H1 (cell line): Measurements from ENCODE around the gene GPX4. TPM values are rescaled to one million over a fixed set of nuclear protein-coding genes. Genes with fewer than 3 reads are reported as not detected.

Source experiments
- CTCF ChIA-PET: fragments of 300-600 bp; sonication (Branson Sonifier 250); formaldehyde crosslinking; loops from one replicate; lab custom pipeline; 2021; ENCODE audit not compliant: partially characterized antibody; lab: Charles Lee
- POLR2A ChIA-PET: fragments of 300-600 bp; sonication (Branson Sonifier 250); formaldehyde crosslinking; loops from one replicate; lab custom pipeline; 2021; ENCODE audit warnings: inconsistent platforms; ENCODE audit not compliant: partially characterized antibody; lab: Charles Lee
- DNase-seq, 2 experiments: peaks; one replicate each; pipeline versions ENCODE4 v3.0.0 to v3.0.0-alpha.2; 2010 to 2022; ENCODE audit warnings: low spot score in 2 of 2, low read depth in 1 of 2, mixed read lengths in 1 of 2
- FAIRE-seq: peaks from 2 replicates; lab custom pipeline; 2011; peaks lifted over from hg19 to GRCh38; lab: Jason Lieb, UNC
- H2AFZ ChIP-seq: 2 replicates; pipeline ENCODE4 v1.8.1; 2012; ENCODE audit warnings: low read length, inconsistent platforms
- H2AK5ac ChIP-seq: 2 replicates; pipeline ENCODE4 v1.6.1; 2013; ENCODE audit warnings: low read depth, low read length
- H2BK120ac ChIP-seq: replicated peaks from 2 replicates; pipeline ENCODE3; 2013; ENCODE audit warnings: low read depth, low read length, inconsistent platforms
- H2BK12ac ChIP-seq: 2 replicates; pipeline ENCODE4 v1.6.1; 2013; ENCODE audit warnings: low read depth, low read length
- H2BK15ac ChIP-seq: 2 replicates; pipeline ENCODE4 v1.6.1; 2013; ENCODE audit warnings: low read length
- H2BK20ac ChIP-seq: 2 replicates; pipeline ENCODE4 v1.6.1; 2013; ENCODE audit warnings: low read length
- H2BK5ac ChIP-seq: 2 replicates; pipeline ENCODE4 v1.6.1; 2013; ENCODE audit warnings: low read depth, low read length
- H3K14ac ChIP-seq: 2 replicates; pipeline ENCODE4 v1.6.1; 2013; ENCODE audit warnings: inconsistent platforms; ENCODE audit not compliant: insufficient read length
- H3K18ac ChIP-seq: 2 replicates; pipeline ENCODE4 v1.6.1; 2013; ENCODE audit warnings: low read length; ENCODE audit errors: extremely low read depth
- H3K23ac ChIP-seq: 2 replicates; pipeline ENCODE4 v1.6.1; 2013; ENCODE audit warnings: inconsistent platforms; ENCODE audit not compliant: insufficient read length
- H3K23me2 ChIP-seq: 2 replicates; pipeline ENCODE4 v1.6.1; 2013; ENCODE audit warnings: low read depth, low read length
- H3K27ac ChIP-seq: 2 replicates; pipeline ENCODE4 v1.6.1; 2011; ENCODE audit warnings: low read depth, low read length, inconsistent platforms
- H3K27me3 ChIP-seq, 4 experiments: replicated peaks in 1 of 4; 1 replicate in 1 of 4; 2 replicates in 3 of 4; pipeline versions ENCODE4 v1.6.1 to v1.8.1; 2011 to 2013; ENCODE audit warnings: low read length in 3 of 4, mild to moderate bottlenecking in 3 of 4, inconsistent platforms in 2 of 4, mixed read lengths in 2 of 4, moderate library complexity in 1 of 4; ENCODE audit not compliant: control insufficient read depth in 3 of 4, insufficient read depth in 3 of 4; ENCODE audit errors: extremely low read depth in 1 of 4
- H3K36me3 ChIP-seq, 4 experiments: 2 replicates each; pipeline versions ENCODE4 v1.6.1 to v1.8.1; 2011 to 2013; ENCODE audit warnings: mild to moderate bottlenecking in 4 of 4, low read length in 3 of 4, moderate library complexity in 2 of 4, control low read depth in 1 of 4, inconsistent platforms in 1 of 4; ENCODE audit not compliant: insufficient read depth in 4 of 4, control insufficient read depth in 2 of 4
- H3K4ac ChIP-seq: replicated peaks from 2 replicates; pipeline ENCODE3; 2013; ENCODE audit warnings: low read length, low read depth, mixed read lengths, inconsistent platforms; ENCODE audit not compliant: insufficient read length
- H3K4me1 ChIP-seq, 4 experiments: replicated peaks in 1 of 4; 1 replicate in 1 of 4; 2 replicates in 3 of 4; pipeline versions ENCODE4 v1.6.1 to v1.8.1; 2011 to 2013; ENCODE audit warnings: low read length in 3 of 4, inconsistent platforms in 2 of 4, mixed read lengths in 1 of 4; ENCODE audit not compliant: insufficient read depth in 4 of 4, control insufficient read depth in 3 of 4
- H3K4me2 ChIP-seq, 2 experiments: 2 replicates each; pipeline versions ENCODE4 v1.6.1 to v1.8.1; 2011 to 2013; ENCODE audit warnings: low read depth in 2 of 2, low read length in 2 of 2, control low read depth in 1 of 2, inconsistent platforms in 1 of 2, mild to moderate bottlenecking in 1 of 2; ENCODE audit not compliant: insufficient read depth in 1 of 2
- H3K4me3 ChIP-seq, 4 experiments: fragments of 200-600, 300-600 bp in 1 of 4; sonication (generic), shearing (Covaris generic), sonication (Bioruptor Twin) in 1 of 4; 2 replicates each; pipeline versions ENCODE4 v1.5.1 to v1.8.1; 2011 to 2016; ENCODE audit warnings: low read length in 4 of 4, low read depth in 3 of 4, control low read depth in 2 of 4, inconsistent platforms in 2 of 4, mild to moderate bottlenecking in 2 of 4, mixed read lengths in 1 of 4, moderate library complexity in 1 of 4; ENCODE audit not compliant: insufficient read depth in 2 of 4; ENCODE audit errors: extremely low read depth in 1 of 4
- H3K56ac ChIP-seq: replicated peaks from 2 replicates; pipeline ENCODE3; 2013; ENCODE audit warnings: low read depth, mild to moderate bottlenecking, mixed read lengths, low read length, inconsistent platforms; ENCODE audit not compliant: insufficient read length
- H3K79me1 ChIP-seq: 2 replicates; pipeline ENCODE4 v1.6.1; 2013; ENCODE audit warnings: low read depth, low read length, control low read depth
- H3K79me2 ChIP-seq, 2 experiments: 2 replicates each; pipeline versions ENCODE4 v1.6.1 to v1.8.1; 2012 to 2013; ENCODE audit warnings: low read length in 2 of 2, mild to moderate bottlenecking in 2 of 2, inconsistent platforms in 1 of 2; ENCODE audit not compliant: insufficient read depth in 2 of 2, control insufficient read depth in 1 of 2
- H3K9ac ChIP-seq, 4 experiments: replicated peaks in 1 of 4; 1 replicate in 1 of 4; 2 replicates in 3 of 4; pipeline versions ENCODE4 v1.6.1 to v1.8.1; 2011 to 2013; ENCODE audit warnings: low read depth in 3 of 4, low read length in 3 of 4, control low read depth in 2 of 4, mild to moderate bottlenecking in 2 of 4, moderate library complexity in 2 of 4, inconsistent platforms in 1 of 4; ENCODE audit errors: extremely low read depth in 1 of 4
- H3K9me3 ChIP-seq, 2 experiments: 2 replicates each; pipeline versions ENCODE4 v1.6.1 to v1.8.1; 2012 to 2013; ENCODE audit warnings: mild to moderate bottlenecking in 2 of 2, moderate library complexity in 2 of 2, control low read depth in 1 of 2, inconsistent platforms in 1 of 2, low read depth in 1 of 2, low read length in 1 of 2, mixed read lengths in 1 of 2; ENCODE audit not compliant: insufficient read depth in 2 of 2
- H4K20me1 ChIP-seq, 2 experiments: replicated peaks in 1 of 2; 2 replicates each; pipeline versions ENCODE3 to v1.8.1; 2011 to 2013; ENCODE audit warnings: inconsistent platforms in 2 of 2, low read length in 2 of 2, mild to moderate bottlenecking in 1 of 2; ENCODE audit not compliant: insufficient read depth in 2 of 2, control insufficient read depth in 1 of 2
- H4K5ac ChIP-seq: 2 replicates; pipeline ENCODE4 v1.6.1; 2013; ENCODE audit warnings: low read length, low read depth, mixed read lengths, inconsistent platforms; ENCODE audit not compliant: insufficient read length
- H4K8ac ChIP-seq: 2 replicates; pipeline ENCODE4 v1.8.0; 2013; ENCODE audit warnings: mild to moderate bottlenecking, moderate library complexity, low read length, inconsistent platforms; ENCODE audit not compliant: insufficient read depth; ENCODE audit errors: extremely low read depth
- H4K91ac ChIP-seq: replicated peaks from 2 replicates; pipeline ENCODE3; 2013; ENCODE audit warnings: low read length, mixed read lengths, inconsistent platforms; ENCODE audit not compliant: insufficient read length
- ATF3 ChIP-seq: IDR thresholded peaks from 2 replicates; pipeline ENCODE4 v1.6.1; 2011; ENCODE audit warnings: low read depth, mild to moderate bottlenecking, low read length; ENCODE audit not compliant: insufficient read depth
- CBX8 ChIP-seq: fragments of 300-800, 300-1000 bp; sonication (generic); IDR thresholded peaks from 2 replicates; pipeline ENCODE4 v1.7.1; 2016; ENCODE audit warnings: low read depth, low read length, borderline replicate concordance
- CHD2 ChIP-seq: IDR thresholded peaks from 2 replicates; pipeline ENCODE4 v1.6.1; 2012; ENCODE audit warnings: low read length, improper control_type of control experiment
- EZH2 ChIP-seq: fragments of 200-600 bp; sonication (generic); IDR thresholded peaks from 2 replicates; pipeline ENCODE4 v1.7.1; 2012; ENCODE audit warnings: low read depth, mild to moderate bottlenecking, moderate library complexity, low read length, inconsistent platforms; ENCODE audit not compliant: severe bottlenecking
- JUND ChIP-seq: IDR thresholded peaks from 2 replicates; pipeline ENCODE4 v1.6.1; 2011; ENCODE audit warnings: mild to moderate bottlenecking, improper control_type of control experiment, low read length
- KDM5A ChIP-seq: fragments of 200-600 bp; IDR thresholded peaks from 2 replicates; pipeline ENCODE4 v1.7.1; 2012; ENCODE audit warnings: mild to moderate bottlenecking, low read length, inconsistent platforms, mixed read lengths
- NRF1 ChIP-seq: IDR thresholded peaks from 2 replicates; pipeline ENCODE4 v1.6.1; 2011; ENCODE audit warnings: mild to moderate bottlenecking, low read depth, low read length, improper control_type of control experiment
- RBBP5 ChIP-seq: IDR thresholded peaks from 2 replicates; pipeline ENCODE4 v1.7.1; 2012; ENCODE audit warnings: low read depth, mild to moderate bottlenecking, inconsistent platforms, low read length, moderate library complexity, borderline replicate concordance
- RXRA ChIP-seq: IDR thresholded peaks from 2 replicates; pipeline ENCODE4 v1.6.1; 2011; ENCODE audit warnings: low read depth, mild to moderate bottlenecking, low read length, moderate library complexity; ENCODE audit not compliant: insufficient read depth
- SRF ChIP-seq: IDR thresholded peaks from 2 replicates; pipeline ENCODE4 v1.6.1; 2011; ENCODE audit warnings: mild to moderate bottlenecking, low read depth, low read length, moderate library complexity
- TAF1 ChIP-seq: IDR thresholded peaks from 2 replicates; pipeline ENCODE4 v1.6.1; 2011; ENCODE audit warnings: mild to moderate bottlenecking, low read depth, low read length
- TCF12 ChIP-seq: IDR thresholded peaks from 2 replicates; pipeline ENCODE4 v1.6.1; 2011; ENCODE audit warnings: low read depth, mild to moderate bottlenecking, low read length
- USF2 ChIP-seq: IDR thresholded peaks from 2 replicates; pipeline ENCODE4 v1.6.1; 2011; ENCODE audit warnings: low read length, improper control_type of control experiment
- WGBS, 2 experiments: shearing (Covaris generic) in 1 of 2; methylation state at CpG; one replicate each; pipeline versions ENCODE4 v1.1.6 to v1.1.7; 2013 to 2015; ENCODE audit warnings: low lambda C conversion rate in 2 of 2, mixed read lengths in 2 of 2, inconsistent platforms in 1 of 2, low coverage in 1 of 2, missing lambda C conversion rate in 1 of 2; ENCODE audit not compliant: insufficient replicate concordance in 2 of 2, insufficient coverage in 1 of 2, insufficient read length in 1 of 2; ENCODE audit errors: extremely low coverage in 1 of 2, missing lambda C conversion rate in 1 of 2; 5-methylcytosine and 5-hydroxymethylcytosine counted together
- polyA plus RNA-seq, 7 experiments: library from polyadenylated mRNA; depleted of rRNA in 3 of 7; stranded (reverse) in 5 of 7; unstranded in 2 of 7; fragments of >200 nt in 5 of 7; fragments of 200-250 nt in 2 of 7; gene quantifications; 1 replicate in 5 of 7; 2 replicates in 1 of 7; 4 replicates in 1 of 7; pipeline versions ENCODE4 v1.2.1 to v1.2.3, GENCODE V29; 2011 to 2013; ENCODE audit warnings: missing spikeins in 2 of 7, mixed read lengths in 2 of 7
- total RNA-seq: library from RNA; stranded (reverse); fragmentation: NEBNext Ultra II Directional; extraction: Animal tissue kit (Norgen Biotek cat#: 25700); gene quantifications from 2 replicates; pipeline ENCODE4 v1.2.1, GENCODE V29; 2021

The GPX4 gene
- total and polyA plus RNA-seq, 2 of the 8 experiments (the other 6 are each of a cell fraction or from before 2014, with no cell fraction given), result 342 to 693 TPM

GRCh38 chr19:1060689-1061088 lies 43.1 kb upstream of the GPX4 start:
- Histone ChIP-seq H2AFZ (no peak overlapping the region), H3K9ac (no peak overlapping the region), H4K5ac (no peak overlapping the region), H3K18ac (no peak overlapping the region), H3K4me2 (no peak overlapping the region), H3K14ac (no peak overlapping the region), H2BK12ac (no peak overlapping the region), H4K91ac (no peak overlapping the region), H4K20me1 (peaks cover 0 to 5% of the 10 kb centered on the region in 2 experiments), H3K4ac (no peak overlapping the region), H3K79me2 (no peaks in the 10 kb centered on the region), H2BK120ac (no peak overlapping the region), H3K4me3 (no peak overlapping the region), H4K8ac (no peak overlapping the region), H3K9me3 (peaks cover 37 to 54% of the 10 kb centered on the region in 2 experiments), H3K79me1 (no peaks in the 10 kb centered on the region), H3K36me3 (peaks cover 0 to 36% (median 12%) of the 10 kb centered on the region in 4 experiments; a peak in 6 of 8 replicates), H2BK5ac (no peak overlapping the region), H2BK20ac (no peak overlapping the region), H3K23ac (no peak overlapping the region), H3K27me3 (peaks cover 0 to 12% (median 4%) of the 10 kb centered on the region in 4 experiments; a peak in 4 of 7 replicates), H2BK15ac (no peak overlapping the region), H3K4me1 (peaks cover 0 to 16% (median 10%) of the 10 kb centered on the region in 4 experiments; a peak in 5 of 7 replicates), H3K56ac (no peak overlapping the region), H2AK5ac (no peak overlapping the region), H3K27ac (no peak overlapping the region), H3K23me2 (peaks cover 4% of the 10 kb centered on the region; the same call in 1 of the 2 replicates)
- ChIA-PET CTCF (no interaction called here), POLR2A (interaction anchor here (0.7 to 2.7 kb wide), 5 partner anchors 9 to 28 kb away, joined by 3 to 7 read pairs (median 5); no protein-coding TSS in a partner anchor)
- no peak for DNase-seq
- FAIRE-seq, result no peak
- WGBS, 2 experiments, result 87% methylated on average over 5 of the region's 5 CpGs; no CpG with 5 or more reads in 1 of the 2 experiments
- TF ChIP-seq TAF1, result no peak
- TF ChIP-seq CBX8, result no peak
- TF ChIP-seq NRF1, result no peak
- TF ChIP-seq RBBP5, result no peak
- TF ChIP-seq RXRA, result no peak
- TF ChIP-seq SRF, result no peak
- no peak for TF ChIP-seq EZH2
- no peak for TF ChIP-seq TCF12
- TF ChIP-seq KDM5A, result no peak
- no peak for TF ChIP-seq ATF3
- no peak for TF ChIP-seq JUND
- TF ChIP-seq CHD2, result no peak
- TF ChIP-seq USF2, result no peak
